GM12872 (cell line): ENCODE measurements around the gene RHAG.

Source experiments
- TF ChIP-seq, protein P1 (sequence below): IDR thresholded peaks from 3 replicates; pipeline ENCODE4 v1.5.1; 2011; ENCODE audit warnings: low read depth, mild to moderate bottlenecking, low read length, moderate library complexity; ENCODE audit not compliant: insufficient read depth

Gene RHAG

DNA sequence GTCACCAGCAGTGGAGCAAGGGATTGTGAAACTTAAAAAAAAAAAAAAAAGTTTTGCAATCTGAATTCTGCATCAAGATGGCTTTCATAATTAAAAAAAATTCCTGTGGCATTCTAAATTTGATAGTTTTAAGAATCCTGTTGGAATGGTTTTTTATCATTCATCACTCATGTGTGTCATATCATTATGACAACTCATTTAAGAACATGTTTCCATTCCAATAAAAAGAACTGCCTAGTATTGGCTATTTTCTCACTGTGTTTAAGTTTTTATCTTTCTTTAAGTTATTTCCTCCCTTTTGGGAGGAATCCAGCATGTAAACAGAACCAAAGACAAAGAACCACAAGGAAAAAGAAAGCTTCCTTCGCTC, 26.2 kb upstream of the RHAG start:
- TF ChIP-seq, protein P1, sequence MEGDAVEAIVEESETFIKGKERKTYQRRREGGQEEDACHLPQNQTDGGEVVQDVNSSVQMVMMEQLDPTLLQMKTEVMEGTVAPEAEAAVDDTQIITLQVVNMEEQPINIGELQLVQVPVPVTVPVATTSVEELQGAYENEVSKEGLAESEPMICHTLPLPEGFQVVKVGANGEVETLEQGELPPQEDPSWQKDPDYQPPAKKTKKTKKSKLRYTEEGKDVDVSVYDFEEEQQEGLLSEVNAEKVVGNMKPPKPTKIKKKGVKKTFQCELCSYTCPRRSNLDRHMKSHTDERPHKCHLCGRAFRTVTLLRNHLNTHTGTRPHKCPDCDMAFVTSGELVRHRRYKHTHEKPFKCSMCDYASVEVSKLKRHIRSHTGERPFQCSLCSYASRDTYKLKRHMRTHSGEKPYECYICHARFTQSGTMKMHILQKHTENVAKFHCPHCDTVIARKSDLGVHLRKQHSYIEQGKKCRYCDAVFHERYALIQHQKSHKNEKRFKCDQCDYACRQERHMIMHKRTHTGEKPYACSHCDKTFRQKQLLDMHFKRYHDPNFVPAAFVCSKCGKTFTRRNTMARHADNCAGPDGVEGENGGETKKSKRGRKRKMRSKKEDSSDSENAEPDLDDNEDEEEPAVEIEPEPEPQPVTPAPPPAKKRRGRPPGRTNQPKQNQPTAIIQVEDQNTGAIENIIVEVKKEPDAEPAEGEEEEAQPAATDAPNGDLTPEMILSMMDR = no peak

DNA sequence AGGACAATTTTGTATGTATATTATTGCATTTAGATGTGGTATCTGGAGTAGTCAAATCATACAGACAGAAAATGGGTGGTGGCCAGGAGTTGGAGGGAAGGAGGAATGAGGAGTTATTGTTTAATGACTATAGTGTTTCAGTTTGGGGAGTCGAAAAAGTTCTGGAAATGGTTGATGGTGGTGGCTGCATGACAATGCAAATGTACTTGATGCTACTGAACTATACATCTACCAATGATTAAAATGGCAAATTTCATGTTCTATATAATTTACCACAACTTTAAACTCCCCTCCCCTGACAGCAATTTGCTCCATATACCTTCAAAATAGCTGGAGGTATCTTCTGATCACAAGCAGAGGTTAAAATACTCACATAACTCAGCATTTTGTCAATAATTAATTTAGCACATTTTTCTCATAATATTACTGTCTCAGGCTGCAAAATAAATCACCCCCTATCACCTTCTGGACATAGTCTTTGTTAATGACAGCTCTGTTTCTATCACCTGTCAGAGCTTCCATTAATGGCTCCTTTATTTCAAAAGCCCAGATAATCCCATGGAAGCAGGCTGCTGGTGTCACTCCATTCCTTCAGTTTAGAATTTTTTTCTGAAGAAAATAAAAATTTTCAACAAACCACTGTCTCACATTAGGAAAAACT, 25.7 kb upstream of the RHAG start:
- TF ChIP-seq, protein P1 = no peak

DNA sequence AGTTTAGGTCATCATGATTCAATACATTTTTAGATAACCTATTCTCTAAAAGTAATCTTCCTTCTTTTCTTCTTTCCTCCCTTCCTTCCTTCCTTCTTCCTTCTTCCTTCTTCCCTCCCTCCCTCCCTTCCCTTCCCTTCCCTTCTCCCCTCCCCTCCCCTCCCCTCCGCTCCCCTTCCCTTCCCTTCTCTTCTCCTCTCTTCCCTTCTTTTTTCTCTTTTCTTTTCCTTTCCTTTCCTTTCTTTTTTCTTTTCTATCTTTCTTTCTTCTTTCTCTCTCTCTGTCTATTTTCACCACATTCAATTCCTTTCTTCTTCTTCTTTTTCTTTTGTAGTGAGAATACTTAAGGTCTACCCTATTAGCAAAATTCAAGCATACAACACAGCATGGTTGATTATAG, 17.3 kb upstream of the RHAG start:
- TF ChIP-seq, protein P1 = no peak

DNA sequence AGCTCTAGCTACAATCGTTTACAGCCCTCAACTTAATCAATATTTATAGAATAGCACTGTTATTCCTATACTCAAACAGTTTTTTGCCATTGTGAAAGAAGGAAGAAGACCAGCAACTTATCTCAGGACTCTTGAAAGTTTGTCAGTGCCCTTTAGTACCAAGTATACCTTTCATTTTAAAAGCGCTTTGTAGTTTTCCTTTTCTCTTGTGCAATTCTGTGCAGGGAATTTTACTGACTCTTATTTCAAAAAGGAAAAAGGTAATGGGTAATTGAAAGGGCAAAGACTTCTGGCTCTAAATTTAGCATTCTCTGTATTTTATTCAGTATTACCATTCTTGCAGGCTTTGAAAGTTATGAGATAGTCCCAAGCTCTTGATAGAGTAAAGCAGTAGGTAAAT, 16.8 kb upstream of the RHAG start:
- TF ChIP-seq, protein P1 = no peak

DNA sequence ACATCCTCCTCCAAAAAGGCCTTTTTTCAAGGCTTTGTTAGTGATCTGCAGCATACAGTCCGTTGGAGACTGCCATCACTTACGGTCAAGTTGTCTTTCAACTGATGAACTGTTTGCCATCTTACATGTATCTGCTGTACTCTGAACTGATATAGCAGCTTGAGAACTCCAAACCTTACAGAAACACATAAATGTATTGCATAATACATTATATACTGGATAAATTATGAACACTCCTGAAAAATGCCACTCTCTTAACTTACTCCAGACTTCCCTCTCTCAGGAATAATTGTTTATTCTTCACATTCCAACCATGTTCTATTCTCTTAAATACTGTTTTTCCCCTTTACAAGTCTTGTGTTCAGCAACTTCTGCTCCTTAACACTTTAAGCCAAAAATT, 14.6 kb upstream of the RHAG start:
- TF ChIP-seq, protein P1 = no peak

DNA sequence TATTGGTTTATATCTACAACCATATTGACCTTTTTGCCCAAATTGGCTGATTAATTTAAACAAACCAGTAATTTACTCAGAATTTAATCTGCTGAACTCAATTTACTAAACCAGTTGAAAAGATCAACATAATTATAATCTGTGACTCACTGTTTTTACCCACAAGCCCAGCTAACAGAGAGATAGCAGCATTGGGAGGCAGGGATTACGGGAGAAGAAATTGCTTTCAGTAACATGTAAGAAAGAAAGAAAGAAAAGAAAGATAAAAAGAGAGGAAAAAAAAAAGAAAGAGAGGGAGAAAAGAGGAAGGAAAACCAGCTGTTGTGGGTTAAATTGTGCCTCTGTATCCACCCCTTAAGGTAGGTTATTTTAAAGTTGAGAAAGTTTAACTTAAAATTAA, 13.3 kb upstream of the RHAG start:
- TF ChIP-seq, protein P1 = no peak

DNA sequence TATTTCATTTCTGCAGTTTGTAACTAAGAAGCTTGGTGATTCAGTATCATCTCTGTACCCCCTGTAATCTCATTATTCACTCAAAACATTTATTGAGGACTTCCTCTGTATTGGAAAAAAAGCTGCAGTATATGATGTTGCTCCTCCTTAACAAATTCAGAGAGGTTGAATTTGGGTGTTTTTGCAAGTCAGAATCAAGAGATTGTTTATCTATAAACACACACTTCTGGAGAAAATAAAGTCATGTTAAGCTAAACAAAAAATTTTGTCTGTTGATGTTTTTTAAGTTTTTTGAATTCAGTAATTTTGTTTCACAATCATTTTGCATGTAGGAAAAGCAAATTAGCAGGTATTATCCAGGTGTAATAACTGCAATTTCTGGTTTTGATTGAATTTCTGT, 11.4 kb upstream of the RHAG start:
- TF ChIP-seq, protein P1 = no peak
